ENCODE measurements around the gene GLRX. TPM values are rescaled to one million over a fixed set of nuclear protein-coding genes. Genes with fewer than 3 reads are reported as not detected.

Gene GLRX
- total and polyA plus RNA-seq, 2 of the 13 experiments (the other 11 are each of a cell fraction or from before 2014, with no cell fraction given): 63.8 to 499 TPM

GRCh38 chr5:95822542-95823181 is at the start of gene GLRX (continued):
- TF ChIP-seq ZBED4 (CRISPR knock-in tag; IDR thresholded peaks at IDR 0.05; ENCODE audit: borderline replicate concordance) (0 out of 2 replicates have a peak, but pooled peaks have one; percentile 53), YY1 (IDR thresholded peaks at IDR 0.05; ENCODE audit: insufficient read depth, insufficient replicate concordance, low read depth, low read length) (no peak), KMT2B (CRISPR knock-in tag; IDR thresholded peaks at IDR 0.05) (peak; percentile 57; the same call in 1 of the 2 replicates), BRCA1 (CRISPR knock-in tag; IDR thresholded peaks at IDR 0.05) (0 out of 2 replicates have a peak, but pooled peaks have one; percentile 14), ATF1 (CRISPR knock-in tag; IDR thresholded peaks at IDR 0.05) (0 out of 2 replicates have a peak, but pooled peaks have one; percentile 46), FOSL2 (CRISPR knock-in tag; IDR thresholded peaks at IDR 0.05) (peak; percentile 19; the same call in 1 of the 2 replicates), GATAD1 (CRISPR knock-in tag; IDR thresholded peaks at IDR 0.05) (0 out of 2 replicates have a peak, but pooled peaks have one; percentile 14), KDM2A (CRISPR knock-in tag; IDR thresholded peaks at IDR 0.05; ENCODE audit: borderline replicate concordance, low read depth) (no peak), ZFY (CRISPR knock-in tag; IDR thresholded peaks at IDR 0.05) (no peak), ZNF704 (CRISPR knock-in tag; IDR thresholded peaks at IDR 0.05; ENCODE audit: borderline replicate concordance) (no peak), ZNF558 (CRISPR knock-in tag; IDR thresholded peaks at IDR 0.05; ENCODE audit: borderline replicate concordance) (peak; percentile 59; the same call in 1 of the 2 replicates), EED (CRISPR knock-in tag; IDR thresholded peaks at IDR 0.05) (peak; percentile 55; the same call in 1 of the 2 replicates), MEF2D (CRISPR knock-in tag; IDR thresholded peaks at IDR 0.05) (peak; percentile 34; the same call in 1 of the 2 replicates), RBFOX2 (IDR thresholded peaks at IDR 0.05; ENCODE audit: low read depth, low read length) (peak; percentile 56; the same call in 1 of the 2 replicates), MXD4 (CRISPR knock-in tag; IDR thresholded peaks at IDR 0.05) (no peak), SAP130 (CRISPR knock-in tag; IDR thresholded peaks at IDR 0.05; ENCODE audit: low read depth) (peak; percentile 64), ZNF709 (CRISPR knock-in tag; IDR thresholded peaks at IDR 0.05) (0 out of 2 replicates have a peak, but pooled peaks have one; percentile 38), ZNF260 (CRISPR knock-in tag; IDR thresholded peaks at IDR 0.05; ENCODE audit: borderline replicate concordance, low read depth) (no peak)

Measured in HepG2 (cell line).